Measurements from ENCODE around the gene COL23A1.

Gene COL23A1

DNA sequence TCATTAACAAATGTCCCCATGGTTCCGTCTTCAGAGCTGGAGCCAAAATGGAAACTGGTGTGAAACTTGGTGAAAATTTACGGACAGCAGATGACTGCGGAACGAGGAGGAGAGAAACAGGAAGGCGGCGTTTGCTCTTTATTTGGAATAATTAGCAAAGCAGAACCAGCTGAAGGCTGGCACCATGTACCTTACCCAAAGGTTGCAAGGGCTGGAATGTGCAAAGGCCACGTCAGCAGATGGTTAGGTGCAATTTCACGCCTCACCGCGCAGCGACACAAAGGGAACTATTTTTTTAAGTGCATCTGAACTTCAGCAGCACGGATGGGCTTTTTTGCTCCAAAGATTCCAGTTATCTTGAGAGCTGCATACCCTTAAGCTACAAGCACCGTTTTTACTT, 127.4 kb downstream of the COL23A1 start:
- no peak for DNase-seq (ENCODE audit: low spot score)
- in situ Hi-C loops (cut with MboI; ENCODE audit: low sequenced_read_pairs, unreplicated experiment) = no loop called here
- TF ChIP-seq CTCF (IDR thresholded peaks at IDR 0.05; ENCODE audit: borderline replicate concordance, control extremely low read depth, extremely low read depth, insufficient read depth, missing control alignments) = no peak

DNA sequence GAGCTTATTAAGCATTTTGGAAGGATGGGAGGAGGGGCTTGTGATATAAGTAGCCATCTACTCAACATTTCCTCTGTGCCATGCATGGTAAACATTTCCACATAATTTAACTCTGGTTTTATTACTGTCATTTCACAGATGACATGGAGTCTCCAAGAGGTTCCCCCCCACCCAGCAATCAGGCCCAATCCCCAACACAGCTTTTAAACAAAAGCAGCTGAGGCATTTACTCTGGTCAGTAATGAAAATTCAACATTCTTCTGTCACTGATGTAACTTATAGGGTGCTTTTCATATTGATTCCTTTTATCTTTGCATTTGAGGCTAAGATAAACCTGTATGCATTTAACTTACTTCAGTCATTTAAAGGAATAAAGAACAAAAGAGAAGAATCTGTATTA, 128.1 kb downstream of the COL23A1 start:
- TF ChIP-seq CTCF (IDR thresholded peaks at IDR 0.05; ENCODE audit: borderline replicate concordance, control extremely low read depth, extremely low read depth, insufficient read depth, missing control alignments) = no peak

GRCh38 chr5:178461004-178461730, 129.0 kb downstream of the COL23A1 start:
- in situ Hi-C loops (cut with MboI; ENCODE audit: low sequenced_read_pairs, unreplicated experiment) = no loop called here
- TF ChIP-seq CTCF (IDR thresholded peaks at IDR 0.05; ENCODE audit: borderline replicate concordance, control extremely low read depth, extremely low read depth, insufficient read depth, missing control alignments) = peak; percentile 65
- DNase-seq (ENCODE audit: low spot score) = peak; percentile 76

More for the DNA sequence above, 128.1 kb downstream of the COL23A1 start:
- in situ Hi-C loops (cut with MboI; ENCODE audit: low sequenced_read_pairs, unreplicated experiment) = no loop called here
- DNase-seq (ENCODE audit: low spot score) = no peak

DNA sequence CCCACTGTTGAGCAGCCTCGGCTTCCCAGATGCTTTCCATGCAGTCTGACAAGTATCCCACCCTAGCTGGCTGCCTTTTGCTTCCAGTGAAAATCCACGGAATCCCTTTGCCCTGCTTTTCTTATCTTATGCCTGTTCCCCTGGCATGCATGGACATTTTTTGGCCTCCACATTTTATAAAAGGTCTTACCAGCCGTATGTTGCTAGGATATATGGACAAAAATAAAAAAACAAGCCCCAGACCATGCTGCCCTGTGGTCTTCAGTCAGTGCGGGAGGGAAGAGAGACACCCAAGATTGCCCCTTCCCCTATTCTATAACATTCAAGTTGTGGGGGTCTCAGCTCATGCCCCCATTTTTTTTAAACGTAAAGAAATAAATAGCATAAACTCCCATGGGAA, 129.6 kb downstream of the COL23A1 start:
- no peak for DNase-seq (ENCODE audit: low spot score)
- TF ChIP-seq CTCF (IDR thresholded peaks at IDR 0.05; ENCODE audit: borderline replicate concordance, control extremely low read depth, extremely low read depth, insufficient read depth, missing control alignments) = no peak
- in situ Hi-C loops (cut with MboI; ENCODE audit: low sequenced_read_pairs, unreplicated experiment) = no loop called here

DNA sequence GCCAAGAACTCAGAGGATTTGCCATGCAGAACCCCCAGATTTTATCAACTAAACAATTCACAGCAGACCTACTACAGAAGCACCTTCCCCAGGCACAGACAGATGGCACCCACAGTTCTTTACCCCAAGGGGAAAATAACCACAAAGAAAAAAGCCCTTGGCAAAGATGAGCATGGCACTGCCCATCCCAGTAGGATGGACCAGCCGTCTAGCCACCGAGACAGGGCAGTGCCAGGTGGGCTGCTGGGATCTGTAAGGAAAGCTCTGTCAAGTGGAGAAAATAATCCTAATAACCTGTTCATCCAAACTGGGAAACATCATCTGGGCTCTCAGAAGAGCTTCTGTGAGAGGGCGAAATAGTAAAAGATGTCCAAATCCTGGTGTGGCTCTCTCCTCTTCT, 130.0 kb downstream of the COL23A1 start:
- DNase-seq (ENCODE audit: low spot score) = no peak
- in situ Hi-C loops (cut with MboI; ENCODE audit: low sequenced_read_pairs, unreplicated experiment) = no loop called here
- no peak for TF ChIP-seq CTCF (IDR thresholded peaks at IDR 0.05; ENCODE audit: borderline replicate concordance, control extremely low read depth, extremely low read depth, insufficient read depth, missing control alignments)

DNA sequence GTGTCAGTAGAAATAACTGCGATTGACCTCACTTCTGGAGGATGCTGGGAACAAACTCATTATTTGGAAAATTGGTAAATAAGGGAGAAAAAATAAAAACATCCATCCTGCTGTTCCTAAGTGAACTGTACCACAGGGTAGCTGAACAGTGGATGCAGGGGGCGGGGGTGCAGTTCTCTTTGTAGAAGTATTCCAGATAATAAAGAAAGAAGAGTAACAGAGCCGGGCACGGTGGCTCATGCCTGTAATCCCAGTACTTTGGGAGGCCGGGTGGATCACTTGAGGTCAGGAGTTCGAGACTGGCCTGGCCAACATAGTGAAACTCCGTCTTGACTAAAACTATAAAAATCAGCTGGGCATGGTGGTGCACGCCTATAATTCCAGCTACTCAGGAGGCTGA, 132.1 kb downstream of the COL23A1 start:
- in situ Hi-C loops (cut with MboI; ENCODE audit: low sequenced_read_pairs, unreplicated experiment) = no loop called here
- no peak for DNase-seq (ENCODE audit: low spot score)
- no peak for TF ChIP-seq CTCF (IDR thresholded peaks at IDR 0.05; ENCODE audit: borderline replicate concordance, control extremely low read depth, extremely low read depth, insufficient read depth, missing control alignments)
